Loucy (cell line): ENCODE results near the gene CCDC61.
A peak's percentile ranks its signal among the peaks of the same experiment; 100 is the strongest.

Source experiments
- H2AFZ ChIP-seq: fragments of 200-600 bp; sonication (generic); 2 replicates; pipeline ENCODE4 v1.6.0; 2016; ENCODE audit warnings: antibody characterized with exemption, mild to moderate bottlenecking, low read length, moderate library complexity
- H3F3A ChIP-seq: fragments of 200-600 bp; 2 replicates; pipeline ENCODE4 v1.6.0; 2016; ENCODE audit warnings: antibody characterized with exemption, low read depth, mild to moderate bottlenecking
- H3K27me3 ChIP-seq: fragments of 200-600 bp; sonication (generic); 2 replicates; pipeline ENCODE4 v1.6.1; 2014; ENCODE audit warnings: low read length, mild to moderate bottlenecking; ENCODE audit not compliant: insufficient read depth, poor library complexity, severe bottlenecking
- H3K36me3 ChIP-seq: fragments of 200-600 bp; sonication (generic); 2 replicates; pipeline ENCODE4 v1.6.1; 2016; ENCODE audit warnings: low read length; ENCODE audit not compliant: insufficient read depth
- H3K4me1 ChIP-seq: fragments of 200-600 bp; sonication (generic); 2 replicates; pipeline ENCODE4 v1.5.1; 2014; ENCODE audit warnings: low read length, mild to moderate bottlenecking; ENCODE audit not compliant: insufficient read depth, poor library complexity, severe bottlenecking
- H3K4me2 ChIP-seq: fragments of 200-600 bp; sonication (generic); 2 replicates; pipeline ENCODE4 v1.6.0; 2014; ENCODE audit warnings: antibody characterized with exemption, low read length, low read depth, mild to moderate bottlenecking; ENCODE audit not compliant: poor library complexity, severe bottlenecking
- H3K4me3 ChIP-seq: fragments of 200-600 bp; sonication (generic); 2 replicates; pipeline ENCODE4 v1.5.1; 2014; ENCODE audit warnings: low read length, mild to moderate bottlenecking, mixed read lengths; ENCODE audit not compliant: poor library complexity, severe bottlenecking
- H3K79me2 ChIP-seq: fragments of 200-600 bp; sonication (generic); 2 replicates; pipeline ENCODE4 v1.6.1; 2014; ENCODE audit warnings: low read length; ENCODE audit not compliant: insufficient read depth
- H3K9ac ChIP-seq: fragments of 200-600 bp; sonication (generic); 2 replicates; pipeline ENCODE4 v1.6.0; 2014; ENCODE audit warnings: mild to moderate bottlenecking, low read depth, low read length, moderate library complexity; ENCODE audit not compliant: poor library complexity, severe bottlenecking
- H3K9me2 ChIP-seq: fragments of 200-600 bp; sonication (generic); replicated peaks from 2 replicates; pipeline ENCODE4 v1.6.1; 2016; ENCODE audit warnings: low read depth, low read length, mixed read lengths
- H3K9me3 ChIP-seq: fragments of 200-600 bp; sonication (generic); 2 replicates; pipeline ENCODE4 v1.6.1; 2014; ENCODE audit warnings: mild to moderate bottlenecking, antibody characterized with exemption, low read length, low read depth; ENCODE audit not compliant: insufficient read depth
- H4K20me1 ChIP-seq: fragments of 200-600 bp; sonication (generic); 2 replicates; pipeline ENCODE4 v1.6.0; 2014; ENCODE audit warnings: antibody characterized with exemption, low read length, mild to moderate bottlenecking; ENCODE audit not compliant: insufficient read depth, poor library complexity, severe bottlenecking
- EZH2phosphoT487 ChIP-seq: fragments of 200-600 bp; IDR thresholded peaks from 2 replicates; pipeline ENCODE4 v1.6.1; 2018; ENCODE audit warnings: antibody characterized with exemption, mild to moderate bottlenecking, moderate library complexity, borderline replicate concordance
- TF ChIP-seq, protein P1 (sequence below): fragments of 200-600 bp; sonication (generic); conservative IDR thresholded peaks from 2 replicates; pipeline ENCODE4 v1.5.1; 2014; ENCODE audit warnings: mild to moderate bottlenecking, antibody characterized with exemption, low read length

Gene CCDC61, protein sequence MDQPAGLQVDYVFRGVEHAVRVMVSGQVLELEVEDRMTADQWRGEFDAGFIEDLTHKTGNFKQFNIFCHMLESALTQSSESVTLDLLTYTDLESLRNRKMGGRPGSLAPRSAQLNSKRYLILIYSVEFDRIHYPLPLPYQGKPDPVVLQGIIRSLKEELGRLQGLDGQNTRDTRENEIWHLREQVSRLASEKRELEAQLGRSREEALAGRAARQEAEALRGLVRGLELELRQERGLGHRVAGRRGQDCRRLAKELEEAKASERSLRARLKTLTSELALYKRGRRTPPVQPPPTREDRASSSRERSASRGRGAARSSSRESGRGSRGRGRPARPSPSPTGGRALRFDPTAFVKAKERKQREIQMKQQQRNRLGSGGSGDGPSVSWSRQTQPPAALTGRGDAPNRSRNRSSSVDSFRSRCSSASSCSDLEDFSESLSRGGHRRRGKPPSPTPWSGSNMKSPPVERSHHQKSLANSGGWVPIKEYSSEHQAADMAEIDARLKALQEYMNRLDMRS

DNA sequence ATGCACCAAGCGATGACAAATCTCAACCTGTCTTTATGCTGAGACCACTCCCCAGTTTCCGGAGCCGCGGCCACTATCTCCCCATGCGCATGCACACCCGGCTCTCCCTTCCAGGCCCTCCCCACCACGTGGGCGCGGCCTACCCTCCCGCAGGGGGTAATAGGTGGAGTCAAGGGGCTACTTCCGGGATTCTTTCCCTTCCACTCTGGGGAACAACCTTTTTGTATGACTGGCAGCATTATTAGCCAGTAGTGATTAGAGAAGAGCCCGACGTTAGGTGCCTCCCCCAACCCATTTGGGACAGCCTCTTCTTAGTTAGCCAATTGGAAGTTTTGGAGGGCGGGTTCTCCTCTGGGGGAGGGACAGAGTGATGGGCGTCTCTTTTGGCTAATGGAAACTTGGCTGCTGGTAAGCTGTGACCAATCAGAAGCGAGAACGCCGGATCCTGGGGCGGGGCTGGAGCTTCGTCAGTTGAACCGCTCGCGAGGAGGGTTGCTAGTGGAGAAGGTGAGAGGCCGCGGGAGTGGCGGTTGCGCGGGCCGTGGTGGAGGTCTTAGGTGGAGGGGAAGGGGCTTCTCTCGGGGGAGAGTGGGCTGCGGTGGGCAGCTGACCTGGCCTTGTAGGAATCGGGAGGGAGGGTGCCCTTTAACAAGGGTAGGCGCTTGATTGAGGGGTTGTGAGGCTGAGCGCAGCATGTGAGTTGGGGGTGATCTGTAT is at the start of gene CCDC61:
TSS of gene CCDC61 (plus strand) at position 470 of the 717 bp plus-strand sequence. CDS start 7,552 bp downstream, outside the sequence.
- Histone ChIP-seq H3K79me2 (peaks cover 22% of the 10 kb centered on the region), H3K9me3 (no peaks in the 10 kb centered on the region), H3F3A (no peaks in the 10 kb centered on the region), H3K27me3 (no peaks in the 10 kb centered on the region), H2AFZ (peak within 1 kb of the TSS; percentile 94), H3K4me1 (peaks cover 23% of the 10 kb centered on the region), H3K9me2 (no peaks in the 10 kb centered on the region), H3K4me3 (peak within 1 kb of the TSS; percentile 84), H3K4me2 (peak within 1 kb of the TSS; percentile 82), H3K9ac (peak within 1 kb of the TSS; percentile 83), H3K36me3 (no peaks in the 10 kb centered on the region), H4K20me1 (peaks cover 4% of the 10 kb centered on the region)
- TF ChIP-seq, protein P1, sequence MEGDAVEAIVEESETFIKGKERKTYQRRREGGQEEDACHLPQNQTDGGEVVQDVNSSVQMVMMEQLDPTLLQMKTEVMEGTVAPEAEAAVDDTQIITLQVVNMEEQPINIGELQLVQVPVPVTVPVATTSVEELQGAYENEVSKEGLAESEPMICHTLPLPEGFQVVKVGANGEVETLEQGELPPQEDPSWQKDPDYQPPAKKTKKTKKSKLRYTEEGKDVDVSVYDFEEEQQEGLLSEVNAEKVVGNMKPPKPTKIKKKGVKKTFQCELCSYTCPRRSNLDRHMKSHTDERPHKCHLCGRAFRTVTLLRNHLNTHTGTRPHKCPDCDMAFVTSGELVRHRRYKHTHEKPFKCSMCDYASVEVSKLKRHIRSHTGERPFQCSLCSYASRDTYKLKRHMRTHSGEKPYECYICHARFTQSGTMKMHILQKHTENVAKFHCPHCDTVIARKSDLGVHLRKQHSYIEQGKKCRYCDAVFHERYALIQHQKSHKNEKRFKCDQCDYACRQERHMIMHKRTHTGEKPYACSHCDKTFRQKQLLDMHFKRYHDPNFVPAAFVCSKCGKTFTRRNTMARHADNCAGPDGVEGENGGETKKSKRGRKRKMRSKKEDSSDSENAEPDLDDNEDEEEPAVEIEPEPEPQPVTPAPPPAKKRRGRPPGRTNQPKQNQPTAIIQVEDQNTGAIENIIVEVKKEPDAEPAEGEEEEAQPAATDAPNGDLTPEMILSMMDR, result no peak
- no peak for TF ChIP-seq EZH2phosphoT487

DNA sequence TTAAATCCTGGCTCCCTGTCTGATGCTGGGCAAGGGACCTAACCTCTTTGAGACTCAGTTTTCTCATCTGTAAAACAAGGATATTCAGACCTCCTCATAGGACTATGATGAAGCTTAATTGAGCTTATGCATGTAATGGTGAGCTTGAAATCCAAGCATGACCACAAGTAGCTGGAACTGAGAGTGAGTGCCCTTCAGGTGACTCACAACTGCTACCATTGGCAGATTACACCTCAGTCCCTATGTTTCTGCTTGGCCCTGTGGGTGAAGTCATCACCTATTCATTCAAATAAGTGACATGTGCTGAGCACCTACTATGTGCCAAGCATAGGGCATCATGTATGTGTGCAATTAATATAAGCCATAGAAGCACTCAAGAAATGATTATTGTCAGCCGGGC is 47.3 kb upstream of the CCDC61 start:
- H2AFZ ChIP-seq, result no peak overlapping the region
- no peaks in the 10 kb centered on the region for H3K9me2 ChIP-seq
- H3K9ac ChIP-seq, result no peak overlapping the region
- H4K20me1 ChIP-seq, result no peaks in the 10 kb centered on the region
- H3K79me2 ChIP-seq, result no peaks in the 10 kb centered on the region
- H3K36me3 ChIP-seq, result no peaks in the 10 kb centered on the region
- H3K9me3 ChIP-seq, result no peaks in the 10 kb centered on the region
- H3K4me3 ChIP-seq, result no peak overlapping the region
- TF ChIP-seq EZH2phosphoT487, result no peak
- TF ChIP-seq, protein P1, result no peak
- H3K4me1 ChIP-seq, result no peaks in the 10 kb centered on the region
- no peaks in the 10 kb centered on the region for H3K27me3 ChIP-seq
- H3K4me2 ChIP-seq, result no peak overlapping the region
- H3F3A ChIP-seq, result no peaks in the 10 kb centered on the region

DNA sequence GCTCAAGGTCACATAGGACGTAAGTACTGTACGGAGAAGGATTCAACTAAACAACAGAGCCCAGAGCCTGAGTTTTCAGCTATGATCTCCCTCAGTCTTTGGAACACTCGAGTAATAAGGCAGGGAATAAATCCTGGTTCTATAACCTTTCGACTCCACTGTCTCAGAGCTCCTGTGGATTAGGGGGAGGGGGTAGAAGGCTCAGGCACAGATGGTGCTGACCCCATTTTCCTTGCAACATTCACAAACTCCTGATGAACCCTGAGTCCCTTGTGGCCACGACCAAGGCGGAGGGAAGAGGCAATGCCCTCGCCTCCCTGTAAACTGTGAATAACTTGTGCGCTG is 43.0 kb upstream of the CCDC61 start:
- TF ChIP-seq, protein P1, result no peak
- TF ChIP-seq EZH2phosphoT487, result no peak

More for the DNA sequence above, 43.0 kb upstream of the CCDC61 start:
- Histone ChIP-seq H3K36me3 (no peaks in the 10 kb centered on the region), H3K9me2 (no peaks in the 10 kb centered on the region), H3F3A (no peaks in the 10 kb centered on the region), H3K4me1 (peaks cover 34% of the 10 kb centered on the region), H3K4me2 (no peak overlapping the region), H3K79me2 (no peaks in the 10 kb centered on the region), H3K9ac (no peak overlapping the region), H3K4me3 (no peak overlapping the region), H2AFZ (no peak overlapping the region), H3K27me3 (no peaks in the 10 kb centered on the region), H4K20me1 (no peaks in the 10 kb centered on the region), H3K9me3 (no peaks in the 10 kb centered on the region)
